Smooth muscle cell (in vitro differentiated cells): Measurements from ENCODE around the gene SMIM28. TPM values are rescaled to one million over a fixed set of nuclear protein-coding genes. Genes with fewer than 3 reads are reported as not detected.

Source experiments
- DNase-seq: peaks from one replicate; lab custom pipeline; 2025; ENCODE audit not compliant: unreplicated experiment; lab: John Stamatoyannopoulos, UW
- H2AFZ ChIP-seq: fragments of 200-600 bp; sonication (generic); 2 replicates; pipeline ENCODE4 v1.6.0; 2016; ENCODE audit warnings: antibody characterized with exemption, low read depth, mild to moderate bottlenecking
- H3F3A ChIP-seq: fragments of 200-600 bp; sonication (generic); 2 replicates; pipeline ENCODE4 v1.6.0; 2017; ENCODE audit warnings: antibody characterized with exemption, low read depth
- H3K27ac ChIP-seq: fragments of 200-600 bp; sonication (generic); 2 replicates; pipeline ENCODE4 v1.5.1; 2016; ENCODE audit warnings: low read depth, mild to moderate bottlenecking
- H3K27me3 ChIP-seq: fragments of 200-600 bp; sonication (generic); 2 replicates; pipeline ENCODE4 v1.6.1; 2016; ENCODE audit warnings: low read depth, mild to moderate bottlenecking
- H3K36me3 ChIP-seq: fragments of 200-600 bp; sonication (generic); 2 replicates; pipeline ENCODE4 v1.5.1; 2016; ENCODE audit warnings: low read depth
- H3K4me1 ChIP-seq: fragments of 200-600 bp; sonication (generic); 2 replicates; pipeline ENCODE4 v1.5.1; 2016; ENCODE audit warnings: low read depth
- H3K4me2 ChIP-seq: fragments of 200-600 bp; sonication (generic); 2 replicates; pipeline ENCODE4 v1.6.0; 2016; ENCODE audit warnings: mild to moderate bottlenecking
- H3K4me3 ChIP-seq: fragments of 200-600 bp; sonication (generic); 2 replicates; pipeline ENCODE4 v1.5.1; 2016; ENCODE audit warnings: mild to moderate bottlenecking
- H3K79me2 ChIP-seq: fragments of 200-600 bp; sonication (generic); 2 replicates; pipeline ENCODE4 v1.6.0; 2016; ENCODE audit warnings: low read depth, mild to moderate bottlenecking
- H3K9ac ChIP-seq: fragments of 200-600 bp; sonication (generic); 2 replicates; pipeline ENCODE4 v1.6.0; 2016; ENCODE audit warnings: low read depth
- H3K9me3 ChIP-seq: fragments of 200-600 bp; sonication (generic); replicated peaks from 2 replicates; pipeline ENCODE4 v1.5.1; 2016; ENCODE audit warnings: low read depth
- H4K20me1 ChIP-seq: fragments of 200-600 bp; sonication (generic); 2 replicates; pipeline ENCODE4 v1.6.0; 2016; ENCODE audit warnings: low read depth
- WGBS: methylation state at CpG from one replicate; pipeline ENCODE4 v1.1.7; 2016; ENCODE audit warnings: low lambda C conversion rate; 5-methylcytosine and 5-hydroxymethylcytosine counted together
- polyA plus RNA-seq: library from polyadenylated mRNA; unstranded; fragments of >200 nt; fragmentation: Nextera tagmentation; extraction: Ambion mirVana; gene quantifications from 2 replicates; pipeline ENCODE4 v1.2.1, GENCODE V29; 2016
- total RNA-seq: library from RNA; depleted of rRNA; stranded (reverse); fragments of >200 nt; gene quantifications from 2 replicates; pipeline ENCODE4 v1.2.3, GENCODE V29; 2014
- TF ChIP-seq, protein P1 (sequence below): fragments of 200-600 bp; sonication (generic); IDR thresholded peaks from 2 replicates; pipeline ENCODE4 v1.5.1; 2017; ENCODE audit warnings: borderline replicate concordance, mild to moderate bottlenecking, antibody characterized with exemption; ENCODE audit not compliant: insufficient read depth, poor library complexity, severe bottlenecking

SMIM28 gene
- total and polyA plus RNA-seq, 2 experiments from 2014 or later: not detected

DNA sequence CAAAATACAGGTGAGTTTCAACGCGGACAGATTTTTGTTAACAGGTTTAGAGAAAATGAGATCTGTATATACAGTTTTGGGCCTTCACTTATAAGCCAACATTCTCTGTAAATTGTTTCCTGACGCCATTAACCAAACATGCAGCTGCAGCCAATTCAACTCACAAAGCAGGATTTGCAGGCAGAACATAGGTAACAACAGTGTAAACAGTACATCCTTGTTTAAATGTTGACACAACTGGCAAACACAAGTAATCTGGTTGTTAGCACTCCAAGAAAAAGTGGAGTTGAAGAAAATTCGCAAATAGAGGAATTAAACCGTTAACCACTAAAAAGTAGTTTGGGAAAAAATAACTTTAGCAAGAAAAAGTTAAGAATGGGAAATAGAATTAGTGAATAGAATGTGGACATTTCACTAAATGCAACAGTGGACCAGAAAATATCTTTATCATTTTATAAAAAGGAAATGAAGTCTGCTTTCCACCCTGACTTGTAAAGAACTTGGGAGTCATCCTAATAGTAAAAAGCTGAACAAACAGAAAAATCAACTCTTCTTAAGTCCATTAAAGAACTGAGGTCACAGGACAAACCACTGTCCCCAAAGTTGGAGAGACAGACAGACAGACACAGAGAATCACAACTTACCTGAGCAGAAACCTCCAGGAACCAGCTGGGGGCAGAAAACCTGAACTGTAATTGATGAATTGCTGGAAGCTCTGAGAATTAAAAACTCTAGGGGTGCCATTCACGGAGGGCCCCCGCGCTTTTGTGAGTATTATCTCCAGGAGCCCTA is 10.1 kb downstream of the SMIM28 start:
- no peaks in the 10 kb centered on the region for H3K79me2 ChIP-seq
- no peak for DNase-seq
- H3K36me3 ChIP-seq: no peaks in the 10 kb centered on the region
- H3K4me3 ChIP-seq: no peak overlapping the region
- H3K9me3 ChIP-seq: no peaks in the 10 kb centered on the region
- 89% methylated on average over 8 of the region's 8 CpGs for WGBS
- H3K27ac ChIP-seq: no peak overlapping the region
- H3K4me1 ChIP-seq: no peaks in the 10 kb centered on the region
- H3K4me2 ChIP-seq: no peak overlapping the region
- H3F3A ChIP-seq: no peaks in the 10 kb centered on the region
- no peak overlapping the region for H3K9ac ChIP-seq
- no peaks in the 10 kb centered on the region for H4K20me1 ChIP-seq
- H2AFZ ChIP-seq: no peak overlapping the region
- H3K27me3 ChIP-seq: no peaks in the 10 kb centered on the region
- TF ChIP-seq, protein P1, sequence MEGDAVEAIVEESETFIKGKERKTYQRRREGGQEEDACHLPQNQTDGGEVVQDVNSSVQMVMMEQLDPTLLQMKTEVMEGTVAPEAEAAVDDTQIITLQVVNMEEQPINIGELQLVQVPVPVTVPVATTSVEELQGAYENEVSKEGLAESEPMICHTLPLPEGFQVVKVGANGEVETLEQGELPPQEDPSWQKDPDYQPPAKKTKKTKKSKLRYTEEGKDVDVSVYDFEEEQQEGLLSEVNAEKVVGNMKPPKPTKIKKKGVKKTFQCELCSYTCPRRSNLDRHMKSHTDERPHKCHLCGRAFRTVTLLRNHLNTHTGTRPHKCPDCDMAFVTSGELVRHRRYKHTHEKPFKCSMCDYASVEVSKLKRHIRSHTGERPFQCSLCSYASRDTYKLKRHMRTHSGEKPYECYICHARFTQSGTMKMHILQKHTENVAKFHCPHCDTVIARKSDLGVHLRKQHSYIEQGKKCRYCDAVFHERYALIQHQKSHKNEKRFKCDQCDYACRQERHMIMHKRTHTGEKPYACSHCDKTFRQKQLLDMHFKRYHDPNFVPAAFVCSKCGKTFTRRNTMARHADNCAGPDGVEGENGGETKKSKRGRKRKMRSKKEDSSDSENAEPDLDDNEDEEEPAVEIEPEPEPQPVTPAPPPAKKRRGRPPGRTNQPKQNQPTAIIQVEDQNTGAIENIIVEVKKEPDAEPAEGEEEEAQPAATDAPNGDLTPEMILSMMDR: no peak

- WGBS: 88% methylated on average over 5 of the region's 5 CpGs
- no peaks in the 10 kb centered on the region for H3K27me3 ChIP-seq
- H3K4me2 ChIP-seq: no peak overlapping the region
- H3F3A ChIP-seq: no peaks in the 10 kb centered on the region
- no peak for DNase-seq
- no peaks in the 10 kb centered on the region for H3K9me3 ChIP-seq
- TF ChIP-seq, protein P1: no peak
- H2AFZ ChIP-seq: no peak overlapping the region
- H3K27ac ChIP-seq: no peak overlapping the region
- no peaks in the 10 kb centered on the region for H3K4me1 ChIP-seq
- H3K79me2 ChIP-seq: no peaks in the 10 kb centered on the region
- H3K4me3 ChIP-seq: no peak overlapping the region
- H3K9ac ChIP-seq: no peak overlapping the region
- H4K20me1 ChIP-seq: no peaks in the 10 kb centered on the region
- no peaks in the 10 kb centered on the region for H3K36me3 ChIP-seq
These were observed 11.8 kb downstream of the SMIM28 start for GRCh38 chr6:138389551-138389950.

GRCh38 chr6:138393871-138394783 is 16.4 kb downstream of the SMIM28 start:
- Histone ChIP-seq H3K4me2 (no peak overlapping the region), H3K79me2 (no peaks in the 10 kb centered on the region), H3F3A (no peaks in the 10 kb centered on the region), H4K20me1 (no peaks in the 10 kb centered on the region), H3K4me3 (no peak overlapping the region), H3K9ac (no peak overlapping the region), H3K27me3 (no peaks in the 10 kb centered on the region), H2AFZ (no peak overlapping the region), H3K4me1 (no peaks in the 10 kb centered on the region), H3K27ac (no peak overlapping the region), H3K36me3 (no peaks in the 10 kb centered on the region), H3K9me3 (no peaks in the 10 kb centered on the region)
- WGBS: 47% methylated on average over 5 of the region's 5 CpGs
- no peak for DNase-seq
- TF ChIP-seq, protein P1: no peak
